Colonic mucosa (tissue), 4 donors: ENCODE results near the gene PMM2. TPM values are rescaled to one million over a fixed set of nuclear protein-coding genes. Genes with fewer than 3 reads are reported as not detected.

Experiments
- DNase-seq: peaks from one replicate; pipeline ENCODE4 v3.0.0-alpha.2; 2020
- H3K27ac ChIP-seq: fragments of 200-600 bp; one replicate; pipeline ENCODE4 v1.8.0; 2021
- H3K27me3 ChIP-seq: fragments of 200-600 bp; one replicate; pipeline ENCODE4 v1.8.0; 2021
- H3K36me3 ChIP-seq: fragments of 200-600 bp; one replicate; pipeline ENCODE4 v1.8.0; 2021
- H3K4me1 ChIP-seq: fragments of 200-600 bp; one replicate; pipeline ENCODE4 v1.8.0; 2021; ENCODE audit warnings: mild to moderate bottlenecking
- H3K4me3 ChIP-seq: fragments of 200-600 bp; one replicate; pipeline ENCODE4 v1.8.0; 2021
- H3K9ac ChIP-seq, 2 donors: one replicate each; pipeline ENCODE4 v1.7.0; 2013; ENCODE audit warnings: control low read depth in 2 of 2, low read depth in 2 of 2, low read length in 2 of 2
- H3K9me3 ChIP-seq: fragments of 200-600 bp; one replicate; pipeline ENCODE4 v1.8.0; 2021
- intact Hi-C: fragments of 100-400 bp; cut with DNase I; formaldehyde crosslinking; loops from one replicate; pipeline ENCODE4 v1.14.1; 2022
- total RNA-seq, 2 donors: library from RNA; stranded (reverse); fragmentation: NEBNext Ultra II Directional in 1 of 2; extraction: Animal tissue kit (Norgen Biotek cat#: 25700) in 1 of 2; gene quantifications; one replicate each; pipeline ENCODE4 v1.2.1, GENCODE V29; 2021
- TF ChIP-seq, protein P1 (sequence below): fragments of 200-600 bp; IDR thresholded peaks from one replicate; pipeline ENCODE4 v1.8.0; 2022; ENCODE audit warnings: antibody characterized with exemption, mild to moderate bottlenecking
- donor health status: healthy.
- donor health status: DM: no; HTN: no; CAD: no.
- donor health status: DM: no; HTN: no; CAD: no.

PMM2 gene
- total RNA-seq, 2 donors from 2014 or later: 60.7 to 88.1 TPM

DNA sequence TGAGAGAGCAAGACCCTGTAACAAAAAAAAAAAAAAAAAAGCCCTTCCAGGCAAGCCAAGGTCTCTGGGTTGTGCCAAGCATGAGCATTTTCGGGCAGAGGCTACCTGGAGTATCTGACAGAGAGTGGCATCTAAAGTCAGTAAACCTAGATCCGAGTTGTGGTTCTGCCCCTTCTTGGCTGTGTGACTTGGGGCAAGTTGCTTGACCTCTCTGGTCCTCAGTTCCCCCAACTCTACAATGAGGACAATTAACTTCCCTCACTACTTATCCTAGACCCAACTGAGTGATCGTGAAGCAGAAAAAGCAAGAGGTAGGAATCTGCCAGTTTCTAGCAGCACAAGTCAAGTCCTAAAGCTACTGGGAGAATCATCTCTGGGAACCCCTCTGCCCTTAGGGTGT is 34.6 kb upstream of the PMM2 start:
- Histone ChIP-seq H3K27me3 (no peaks in the 10 kb centered on the region), H3K36me3 (no peaks in the 10 kb centered on the region), H3K27ac (no peak overlapping the region), H3K9me3 (no peaks in the 10 kb centered on the region), H3K4me1 (no peaks in the 10 kb centered on the region), H3K4me3 (no peak overlapping the region), H3K9ac (no peak overlapping the region)
- intact Hi-C loops: loop anchor here (10.0 kb wide), 1 partner anchor 48 kb away; no protein-coding TSS in a partner anchor
- TF ChIP-seq, protein P1, sequence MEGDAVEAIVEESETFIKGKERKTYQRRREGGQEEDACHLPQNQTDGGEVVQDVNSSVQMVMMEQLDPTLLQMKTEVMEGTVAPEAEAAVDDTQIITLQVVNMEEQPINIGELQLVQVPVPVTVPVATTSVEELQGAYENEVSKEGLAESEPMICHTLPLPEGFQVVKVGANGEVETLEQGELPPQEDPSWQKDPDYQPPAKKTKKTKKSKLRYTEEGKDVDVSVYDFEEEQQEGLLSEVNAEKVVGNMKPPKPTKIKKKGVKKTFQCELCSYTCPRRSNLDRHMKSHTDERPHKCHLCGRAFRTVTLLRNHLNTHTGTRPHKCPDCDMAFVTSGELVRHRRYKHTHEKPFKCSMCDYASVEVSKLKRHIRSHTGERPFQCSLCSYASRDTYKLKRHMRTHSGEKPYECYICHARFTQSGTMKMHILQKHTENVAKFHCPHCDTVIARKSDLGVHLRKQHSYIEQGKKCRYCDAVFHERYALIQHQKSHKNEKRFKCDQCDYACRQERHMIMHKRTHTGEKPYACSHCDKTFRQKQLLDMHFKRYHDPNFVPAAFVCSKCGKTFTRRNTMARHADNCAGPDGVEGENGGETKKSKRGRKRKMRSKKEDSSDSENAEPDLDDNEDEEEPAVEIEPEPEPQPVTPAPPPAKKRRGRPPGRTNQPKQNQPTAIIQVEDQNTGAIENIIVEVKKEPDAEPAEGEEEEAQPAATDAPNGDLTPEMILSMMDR: no peak
- no peak for DNase-seq

DNA sequence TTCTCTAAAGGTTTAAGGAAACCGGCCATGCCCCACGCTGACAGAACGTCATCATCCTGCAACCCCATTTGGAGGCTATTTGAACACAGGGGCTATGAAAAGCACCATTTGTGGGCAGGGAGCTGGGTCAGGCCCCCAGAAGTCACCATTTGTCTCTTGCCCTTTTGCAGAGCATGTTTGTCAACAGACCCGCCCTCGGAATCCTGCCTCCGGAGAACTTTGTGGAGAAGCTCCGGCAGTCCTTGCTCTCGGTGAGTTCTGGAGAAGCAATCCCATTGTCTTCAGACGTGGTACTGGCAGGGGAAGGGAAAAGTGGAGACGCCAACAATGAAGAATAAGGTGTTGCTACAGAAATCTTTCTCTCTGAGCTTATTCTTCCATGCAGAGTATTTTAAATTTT is 33.7 kb upstream of the PMM2 start:
- TF ChIP-seq, protein P1: no peak
- Histone ChIP-seq H3K9me3 (no peaks in the 10 kb centered on the region), H3K4me3 (no peak overlapping the region), H3K4me1 (no peaks in the 10 kb centered on the region), H3K27me3 (no peaks in the 10 kb centered on the region), H3K27ac (no peak overlapping the region), H3K36me3 (no peaks in the 10 kb centered on the region), H3K9ac (no peak overlapping the region)
- intact Hi-C loops: loop anchor here (10.0 kb wide), 1 partner anchor 49 kb away; no protein-coding TSS in a partner anchor
- DNase-seq: no peak

DNA sequence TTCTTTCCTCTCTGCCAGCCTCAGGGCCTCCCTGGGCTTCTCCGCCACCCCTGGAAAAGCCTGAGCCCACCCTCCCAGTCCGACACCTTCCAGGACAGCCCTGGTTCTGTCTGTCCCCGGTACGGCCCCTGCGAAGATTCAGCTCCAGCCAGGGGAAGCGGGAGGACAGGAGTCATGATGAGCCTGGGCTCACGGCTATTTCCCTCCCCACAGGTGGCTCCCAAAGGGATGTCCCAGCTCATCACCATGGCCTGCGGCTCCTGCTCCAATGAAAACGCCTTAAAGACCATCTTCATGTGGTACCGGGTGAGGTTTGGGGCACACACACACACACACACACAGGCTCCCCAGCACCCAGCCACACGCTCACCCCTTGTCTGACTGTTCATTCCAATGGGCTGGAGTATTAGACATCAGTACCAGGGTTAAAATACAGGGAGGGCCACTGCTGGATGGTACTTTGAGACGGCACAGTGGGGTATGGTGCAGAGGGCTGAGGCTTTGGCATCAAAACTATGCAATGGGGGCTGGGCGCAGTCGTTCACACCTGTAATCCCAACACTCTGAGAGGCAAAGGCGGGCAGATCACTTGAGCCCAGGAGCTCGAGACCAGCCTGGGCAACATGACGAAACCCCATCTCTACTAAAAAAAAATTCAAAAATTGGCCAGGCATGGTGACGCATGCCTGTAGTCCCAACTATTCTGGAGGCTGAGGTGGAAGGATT is 33.0 kb upstream of the PMM2 start:
- Histone ChIP-seq H3K27ac (no peak overlapping the region), H3K4me1 (no peaks in the 10 kb centered on the region), H3K9me3 (no peaks in the 10 kb centered on the region), H3K27me3 (no peaks in the 10 kb centered on the region), H3K4me3 (no peak overlapping the region), H3K9ac (no peak overlapping the region), H3K36me3 (no peaks in the 10 kb centered on the region)
- no peak for DNase-seq
- TF ChIP-seq, protein P1: no peak
- intact Hi-C loops: loop anchor here (10.0 kb wide), 1 partner anchor 50 kb away; no protein-coding TSS in a partner anchor

DNA sequence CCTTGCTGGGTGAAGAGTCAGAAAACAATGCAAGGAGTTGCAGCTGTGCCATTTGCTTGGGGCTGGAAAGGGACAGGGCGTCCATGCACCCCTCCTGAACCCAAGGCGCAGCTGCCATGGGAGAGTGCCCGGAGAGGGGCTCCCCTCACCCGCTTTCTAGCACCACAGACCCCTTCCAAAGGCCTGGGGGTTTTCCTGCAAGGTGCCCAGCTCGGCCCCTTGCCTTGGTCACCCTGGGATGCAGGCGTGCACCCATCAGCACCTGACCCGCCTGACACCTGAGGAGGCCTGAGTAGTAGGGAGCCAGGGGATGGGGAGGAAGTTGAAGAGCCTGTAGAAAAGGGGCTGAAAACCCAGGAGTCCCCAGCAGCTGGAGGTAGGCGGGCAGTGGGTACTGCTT is 30.5 kb upstream of the PMM2 start:
- no peak for DNase-seq
- Histone ChIP-seq H3K9me3 (no peaks in the 10 kb centered on the region), H3K9ac (no peak overlapping the region), H3K27me3 (no peaks in the 10 kb centered on the region), H3K27ac (no peak overlapping the region), H3K36me3 (no peaks in the 10 kb centered on the region), H3K4me1 (no peaks in the 10 kb centered on the region), H3K4me3 (no peak overlapping the region)
- intact Hi-C loops: loop anchor here (10.0 kb wide), 1 partner anchor 52 kb away; no protein-coding TSS in a partner anchor
- TF ChIP-seq, protein P1: no peak

DNA sequence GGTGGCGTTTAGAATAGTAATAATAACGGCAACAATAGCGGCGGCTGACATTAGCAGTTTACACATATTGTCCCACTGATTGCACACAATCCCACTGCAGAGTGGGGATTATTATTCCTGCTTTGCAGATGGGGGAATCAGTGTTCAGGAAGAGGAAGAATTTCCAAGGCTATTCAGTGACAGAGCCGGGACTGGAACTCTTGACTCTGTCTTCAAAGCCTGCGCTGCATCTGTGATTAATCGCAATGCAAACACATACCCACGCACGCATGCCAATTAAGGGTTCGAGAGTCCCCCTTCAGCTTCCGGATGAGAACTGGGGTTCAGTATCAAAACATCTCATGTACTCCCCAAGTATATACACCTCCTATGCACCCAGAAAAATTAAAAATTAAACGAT is 29.4 kb upstream of the PMM2 start:
- no peak overlapping the region for H3K4me3 ChIP-seq
- TF ChIP-seq, protein P1: no peak
- H3K27ac ChIP-seq: no peak overlapping the region
- H3K4me1 ChIP-seq: no peaks in the 10 kb centered on the region
- no peaks in the 10 kb centered on the region for H3K36me3 ChIP-seq
- no peak overlapping the region for H3K9ac ChIP-seq
- no peaks in the 10 kb centered on the region for H3K27me3 ChIP-seq
- H3K9me3 ChIP-seq: no peaks in the 10 kb centered on the region
- intact Hi-C loops: loop anchor here (10.0 kb wide), 1 partner anchor 53 kb away; no protein-coding TSS in a partner anchor
- no peak for DNase-seq
